GM12878 (cell line): ENCODE results near the gene TCHP. TPM values are rescaled to one million over a fixed set of nuclear protein-coding genes. Genes with fewer than 3 reads are reported as not detected.
"Not testable (repeated sequence)": the region's sequence is repeated elsewhere in the genome, so short reads cannot be mapped to it uniquely, and the experiment has no call there.

Experiments used
- ATAC-seq: fragments of 200-7000 bp; cut with Tn5 transposase; 3 replicates; pipeline ENCODE4 v1.9.1; 2020; ENCODE audit warnings: mild to moderate bottlenecking, moderate library complexity
- BruUV-seq: library from RNA; stranded (reverse); fragments of 400-500 nt; replicated peaks from 2 replicates; lab custom pipeline; 2021; lab: Mats Ljungman, UMichigan
- CTCF ChIA-PET: fragments of 300-600 bp; sonication (Branson Sonifier 250); formaldehyde crosslinking; extraction: SDS; loops from one replicate; lab custom pipeline; 2021; ENCODE audit warnings: inconsistent platforms; lab: Yijun Ruan, JAX
- POLR2A ChIA-PET: fragments of 350-600 bp; formaldehyde crosslinking; extraction: SDS; loops from one replicate; lab custom pipeline; 2021; ENCODE audit warnings: inconsistent platforms; lab: Charles Lee
- RAD21 ChIA-PET: fragments of 300-600 bp; sonication (Branson Sonifier 250); formaldehyde crosslinking; loops from one replicate; lab custom pipeline; 2023; ENCODE audit warnings: antibody characterized with exemption; ENCODE audit not compliant: unreplicated experiment; lab: Charles Lee
- SMC1A ChIA-PET: fragments of 300-600 bp; sonication (Branson Sonifier 250); formaldehyde crosslinking; loops from one replicate; lab custom pipeline; 2023; ENCODE audit not compliant: unreplicated experiment, uncharacterized antibody; lab: Charles Lee
- DNase-seq: peaks from one replicate; pipeline ENCODE4 v3.0.0-alpha.2; 2011; ENCODE audit warnings: low read depth, low spot score
- FAIRE-seq: peaks from 3 replicates; lab custom pipeline; 2011; peaks lifted over from hg19 to GRCh38; lab: Jason Lieb, UNC
- H2AFZ ChIP-seq: 2 replicates; pipeline ENCODE4 v1.6.0; 2011; ENCODE audit warnings: low read depth, low read length, control low read depth; ENCODE audit not compliant: control insufficient read depth
- H3K27ac ChIP-seq: 2 replicates; pipeline ENCODE4 v1.5.1; 2011; ENCODE audit warnings: control low read depth; ENCODE audit not compliant: control insufficient read depth, insufficient read depth
- H3K27me3 ChIP-seq, 2 experiments: replicated peaks in 1 of 2; 2 replicates each; pipeline versions ENCODE4 v1.6.0 to v1.6.1; 2011; ENCODE audit warnings: low read length in 1 of 2; ENCODE audit not compliant: control insufficient read depth in 2 of 2, insufficient read depth in 2 of 2
- H3K36me3 ChIP-seq, 2 experiments: 2 replicates each; pipeline ENCODE4 v1.5.1; 2011; ENCODE audit warnings: low read length in 1 of 2; ENCODE audit not compliant: control insufficient read depth in 2 of 2, insufficient read depth in 2 of 2
- H3K4me1 ChIP-seq: 2 replicates; pipeline ENCODE4 v1.6.1; 2011; ENCODE audit warnings: mild to moderate bottlenecking, low read length, moderate library complexity, mixed read lengths; ENCODE audit not compliant: control insufficient read depth, insufficient read depth
- H3K4me2 ChIP-seq: 2 replicates; pipeline ENCODE4 v1.6.0; 2011; ENCODE audit warnings: control low read depth; ENCODE audit not compliant: control insufficient read depth, insufficient read depth
- H3K4me3 ChIP-seq: fragments of 200-600 bp; sonication (generic); 2 replicates; pipeline ENCODE4 v1.5.1; 2016
- H3K79me2 ChIP-seq: 2 replicates; pipeline ENCODE4 v1.6.0; 2011; ENCODE audit warnings: low read length; ENCODE audit not compliant: control insufficient read depth, insufficient read depth
- H3K9ac ChIP-seq: 2 replicates; pipeline ENCODE4 v1.8.0; 2011; ENCODE audit warnings: low read length, control low read depth, mixed read lengths; ENCODE audit not compliant: control insufficient read depth, insufficient read depth
- H3K9me3 ChIP-seq: replicated peaks from 3 replicates; pipeline ENCODE4 v1.5.1; 2011; ENCODE audit warnings: mild to moderate bottlenecking, low read length; ENCODE audit not compliant: control insufficient read depth, insufficient read depth
- H4K20me1 ChIP-seq: 2 replicates; pipeline ENCODE4 v1.6.0; 2011; ENCODE audit not compliant: control insufficient read depth, insufficient read depth
- ATF7 ChIP-seq: fragments of 450-650 bp; IDR thresholded peaks from 2 replicates; pipeline ENCODE4 v1.6.1; 2016; ENCODE audit warnings: low read depth, mild to moderate bottlenecking
- BMI1 ChIP-seq: fragments of 450-650 bp; IDR thresholded peaks from 2 replicates; pipeline ENCODE4 v1.6.1; 2016; ENCODE audit warnings: mild to moderate bottlenecking, moderate library complexity, borderline replicate concordance
- CBX5 ChIP-seq: sonication (generic); IDR thresholded peaks from 2 replicates; pipeline ENCODE4 v1.6.1; 2016; ENCODE audit warnings: low read depth, moderate library complexity, mild to moderate bottlenecking, inconsistent platforms
- E2F4 ChIP-seq: IDR thresholded peaks from 2 replicates; pipeline ENCODE4 v1.6.1; 2012; ENCODE audit warnings: low read depth, low read length, improper control_type of control experiment
- JUND ChIP-seq: IDR thresholded peaks from 2 replicates; pipeline ENCODE4 v1.6.1; 2012; ENCODE audit warnings: low read depth, mild to moderate bottlenecking, low read length, improper control_type of control experiment, moderate library complexity
- MEF2A ChIP-seq: IDR thresholded peaks from 2 replicates; pipeline ENCODE4 v1.6.1; 2011; ENCODE audit warnings: low read depth, mild to moderate bottlenecking, low read length, moderate library complexity; ENCODE audit not compliant: insufficient read depth
- NRF1 ChIP-seq: conservative IDR thresholded peaks from 2 replicates; pipeline ENCODE4 v1.6.1; 2011; ENCODE audit warnings: mild to moderate bottlenecking, low read depth, low read length, improper control_type of control experiment
- PAX8 ChIP-seq: fragments of 450-650 bp; IDR thresholded peaks from 2 replicates; pipeline ENCODE4 v1.6.1; 2017; ENCODE audit warnings: mild to moderate bottlenecking, moderate library complexity
- PML ChIP-seq: IDR thresholded peaks from 2 replicates; pipeline ENCODE4 v1.6.1; 2012; ENCODE audit warnings: low read length, inconsistent platforms
- POLR2AphosphoS2 ChIP-seq: IDR thresholded peaks from 2 replicates; pipeline ENCODE4 v1.6.1; 2011; ENCODE audit warnings: low read depth, mild to moderate bottlenecking, low read length, improper control_type of control experiment, moderate library complexity
- RB1 ChIP-seq: fragments of 450-650 bp; formaldehyde crosslinking; IDR thresholded peaks from 2 replicates; pipeline ENCODE4 v1.6.1; 2017; ENCODE audit warnings: mild to moderate bottlenecking, borderline replicate concordance
- RCOR1 ChIP-seq: conservative IDR thresholded peaks from 2 replicates; pipeline ENCODE4 v1.6.1; 2012; ENCODE audit warnings: low read depth, low read length, improper control_type of control experiment
- SIN3A ChIP-seq: IDR thresholded peaks from 2 replicates; pipeline ENCODE4 v1.6.1; 2012; ENCODE audit warnings: low read depth, low read length, improper control_type of control experiment
- WRNIP1 ChIP-seq: IDR thresholded peaks from 2 replicates; pipeline ENCODE4 v1.6.1; 2011; ENCODE audit warnings: low read depth, low read length, improper control_type of control experiment, borderline replicate concordance
- WGBS: methylation state at CpG from one replicate; pipeline ENCODE4 v1.1.6; 2016; ENCODE audit warnings: low lambda C conversion rate; ENCODE audit not compliant: insufficient replicate concordance, insufficient coverage; ENCODE audit errors: missing lambda C conversion rate; 5-methylcytosine and 5-hydroxymethylcytosine counted together
- in situ Hi-C: fragments of 300-500 bp; cut with MboI; formaldehyde crosslinking; loops from 9 replicates; pipeline ENCODE4 v1.14.3; 2018; ENCODE audit warnings: mixed read lengths
- intact Hi-C: fragments of 100-400 bp; cut with micrococcal nuclease; formaldehyde crosslinking; loops from one replicate; pipeline ENCODE4 v1.14.2; 2022; ENCODE audit not compliant: unreplicated experiment
- polyA plus RNA-seq, 11 experiments: library from polyadenylated mRNA; depleted of rRNA in 4 of 11; unstranded in 6 of 11; stranded (reverse) in 5 of 11; fragments of >200 nt; fragmentation: Nextera tagmentation in 4 of 11; fragmentation: Illumina TruSeq in 1 of 11; extraction: Ambion mirVana in 4 of 11; extraction: Trizol in 1 of 11; gene quantifications; 1 replicate in 1 of 11; 2 replicates in 10 of 11; pipeline versions ENCODE4 v1.2.1 to v1.2.3, GENCODE V29; 2011 to 2016; ENCODE audit warnings: inconsistent platforms in 2 of 11, missing spikeins in 2 of 11, low read depth in 1 of 11
- total RNA-seq, 4 experiments: library from RNA; depleted of rRNA in 3 of 4; stranded (reverse); fragments of >200 nt in 3 of 4; fragmentation: Illumina TruSeq in 1 of 4; extraction: Trizol in 1 of 4; gene quantifications; 2 replicates each; pipeline versions ENCODE4 v1.2.1 to v1.2.3, GENCODE V29; 2013 to 2021
- TF ChIP-seq, protein P1 (sequence below): fragments of 150-350 bp; IDR thresholded peaks from 2 replicates; pipeline ENCODE4 v1.6.1; 2014; ENCODE audit warnings: mild to moderate bottlenecking, low read depth, low read length
- TF ChIP-seq, protein P2 (sequence below): IDR thresholded peaks from 2 replicates; pipeline ENCODE4 v1.6.1; 2012; ENCODE audit warnings: low read depth, low read length, improper control_type of control experiment
- TF ChIP-seq, protein P3 (sequence below): fragments of 450-650 bp; IDR thresholded peaks from 2 replicates; pipeline ENCODE4 v1.6.1; 2017; ENCODE audit warnings: low read depth, mild to moderate bottlenecking, moderate library complexity

The TCHP gene
- total and polyA plus RNA-seq, 10 of the 15 experiments (the other 5 are each of a cell fraction or from before 2014, with no cell fraction given): 4.8 to 18.6 (median 15.0) TPM

GRCh38 chr12:109899783-109900751 lies at the start of gene TCHP (continued):
- TF ChIP-seq, protein P1, sequence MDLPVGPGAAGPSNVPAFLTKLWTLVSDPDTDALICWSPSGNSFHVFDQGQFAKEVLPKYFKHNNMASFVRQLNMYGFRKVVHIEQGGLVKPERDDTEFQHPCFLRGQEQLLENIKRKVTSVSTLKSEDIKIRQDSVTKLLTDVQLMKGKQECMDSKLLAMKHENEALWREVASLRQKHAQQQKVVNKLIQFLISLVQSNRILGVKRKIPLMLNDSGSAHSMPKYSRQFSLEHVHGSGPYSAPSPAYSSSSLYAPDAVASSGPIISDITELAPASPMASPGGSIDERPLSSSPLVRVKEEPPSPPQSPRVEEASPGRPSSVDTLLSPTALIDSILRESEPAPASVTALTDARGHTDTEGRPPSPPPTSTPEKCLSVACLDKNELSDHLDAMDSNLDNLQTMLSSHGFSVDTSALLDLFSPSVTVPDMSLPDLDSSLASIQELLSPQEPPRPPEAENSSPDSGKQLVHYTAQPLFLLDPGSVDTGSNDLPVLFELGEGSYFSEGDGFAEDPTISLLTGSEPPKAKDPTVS: no peak
- TF ChIP-seq WRNIP1 (no peak), RCOR1 (peak; percentile 37; the same call in 1 of the 2 replicates), MEF2A (peak; percentile 7; the same call in 1 of the 2 replicates), POLR2AphosphoS2 (no peak), NRF1 (no peak), ATF7 (peak; percentile 30; the same call in 1 of the 2 replicates), PML (peak; percentile 69; the same call in 1 of the 2 replicates), E2F4 (no peak), RB1 (peak; percentile 93), PAX8 (no peak), JUND (no peak), CBX5 (no peak), BMI1 (no peak), SIN3A (peak; percentile 90)
- TF ChIP-seq, protein P2, sequence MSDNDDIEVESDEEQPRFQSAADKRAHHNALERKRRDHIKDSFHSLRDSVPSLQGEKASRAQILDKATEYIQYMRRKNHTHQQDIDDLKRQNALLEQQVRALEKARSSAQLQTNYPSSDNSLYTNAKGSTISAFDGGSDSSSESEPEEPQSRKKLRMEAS: peak; percentile 70; the same call in 1 of the 2 replicates
- TF ChIP-seq, protein P3, sequence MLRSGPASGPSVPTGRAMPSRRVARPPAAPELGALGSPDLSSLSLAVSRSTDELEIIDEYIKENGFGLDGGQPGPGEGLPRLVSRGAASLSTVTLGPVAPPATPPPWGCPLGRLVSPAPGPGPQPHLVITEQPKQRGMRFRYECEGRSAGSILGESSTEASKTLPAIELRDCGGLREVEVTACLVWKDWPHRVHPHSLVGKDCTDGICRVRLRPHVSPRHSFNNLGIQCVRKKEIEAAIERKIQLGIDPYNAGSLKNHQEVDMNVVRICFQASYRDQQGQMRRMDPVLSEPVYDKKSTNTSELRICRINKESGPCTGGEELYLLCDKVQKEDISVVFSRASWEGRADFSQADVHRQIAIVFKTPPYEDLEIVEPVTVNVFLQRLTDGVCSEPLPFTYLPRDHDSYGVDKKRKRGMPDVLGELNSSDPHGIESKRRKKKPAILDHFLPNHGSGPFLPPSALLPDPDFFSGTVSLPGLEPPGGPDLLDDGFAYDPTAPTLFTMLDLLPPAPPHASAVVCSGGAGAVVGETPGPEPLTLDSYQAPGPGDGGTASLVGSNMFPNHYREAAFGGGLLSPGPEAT: peak; percentile 69

- ATAC-seq, DNase-seq, H2AFZ ChIP-seq, FAIRE-seq, H3K79me2 ChIP-seq, H3K27ac ChIP-seq, H3K4me2 ChIP-seq, H4K20me1 ChIP-seq, H3K9ac ChIP-seq, BruUV-seq, in situ Hi-C loops, H3K36me3 ChIP-seq, H3K4me1 ChIP-seq, H3K4me3 ChIP-seq, H3K27me3 ChIP-seq, H3K9me3 ChIP-seq: not testable (repeated sequence)
- intact Hi-C loops: loop anchor here (5.0 kb wide), 1 partner anchor 77 kb away; no protein-coding TSS in a partner anchor
- CTCF ChIA-PET: interaction anchor here (1.5 to 4.7 kb wide), 3 partner anchors 9 to 46 kb away, joined by 6 to 55 read pairs (median 21); no protein-coding TSS in a partner anchor
- WGBS: 87% methylated on average over 6 of the region's 6 CpGs
- RAD21 ChIA-PET: interaction anchor here (1.1 kb wide), 1 partner anchor 26 kb away, joined by 3 read pairs; no protein-coding TSS in a partner anchor
- SMC1A ChIA-PET: interaction anchor here (5.7 kb wide), 1 partner anchor 26 kb away, joined by 47 read pairs; no protein-coding TSS in a partner anchor
- POLR2A ChIA-PET: interaction anchor here (1.5 kb wide), 1 partner anchor 43 kb away, joined by 4 read pairs; no protein-coding TSS in a partner anchor
These were observed 49.6 kb upstream of the TCHP start for GRCh38 chr12:109850518-109850917.
